PFSK-1 (cell line): ENCODE measurements around the gene RAD21L1.

ENCODE experiments used
- POLR2AphosphoS5 ChIP-seq: IDR thresholded peaks from 2 replicates; pipeline ENCODE4 v1.6.1; 2012; ENCODE audit warnings: low read depth, mild to moderate bottlenecking, control low read depth, low read length, moderate library complexity
- REST ChIP-seq, 2 experiments: IDR thresholded peaks; 2 replicates each; pipeline versions ENCODE4 v1.6.1 to v1.8.0; 2011 to 2012; ENCODE audit warnings: low read depth in 2 of 2, low read length in 2 of 2, control low read depth in 1 of 2, inconsistent platforms in 1 of 2, mild to moderate bottlenecking in 1 of 2, moderate library complexity in 1 of 2; ENCODE audit not compliant: insufficient read depth in 1 of 2
- SIN3A ChIP-seq: IDR thresholded peaks from 2 replicates; pipeline ENCODE4 v1.6.1; 2012; ENCODE audit warnings: mild to moderate bottlenecking, low read length, moderate library complexity, borderline replicate concordance; ENCODE audit not compliant: insufficient read depth
- TAF1 ChIP-seq: IDR thresholded peaks from 2 replicates; pipeline ENCODE4 v1.6.1; 2012; ENCODE audit warnings: low read length, control low read depth, borderline replicate concordance; ENCODE audit not compliant: insufficient read depth

GRCh38 chr20:1252416-1252815, 26.6 kb downstream of the RAD21L1 start:
- no peak for TF ChIP-seq REST (IDR thresholded peaks at IDR 0.05; ENCODE audit: insufficient read depth in 1 of 2, low read depth in 2 of 2, low read length in 2 of 2)
- TF ChIP-seq POLR2AphosphoS5: no peak
- TF ChIP-seq SIN3A: no peak
- no peak for TF ChIP-seq TAF1
